Measurements from ENCODE around the gene DDAH1.
"Not testable (repeated sequence)": the region's sequence is repeated elsewhere in the genome, so short reads cannot be mapped to it uniquely, and the experiment has no call there.

The DDAH1 gene

DNA sequence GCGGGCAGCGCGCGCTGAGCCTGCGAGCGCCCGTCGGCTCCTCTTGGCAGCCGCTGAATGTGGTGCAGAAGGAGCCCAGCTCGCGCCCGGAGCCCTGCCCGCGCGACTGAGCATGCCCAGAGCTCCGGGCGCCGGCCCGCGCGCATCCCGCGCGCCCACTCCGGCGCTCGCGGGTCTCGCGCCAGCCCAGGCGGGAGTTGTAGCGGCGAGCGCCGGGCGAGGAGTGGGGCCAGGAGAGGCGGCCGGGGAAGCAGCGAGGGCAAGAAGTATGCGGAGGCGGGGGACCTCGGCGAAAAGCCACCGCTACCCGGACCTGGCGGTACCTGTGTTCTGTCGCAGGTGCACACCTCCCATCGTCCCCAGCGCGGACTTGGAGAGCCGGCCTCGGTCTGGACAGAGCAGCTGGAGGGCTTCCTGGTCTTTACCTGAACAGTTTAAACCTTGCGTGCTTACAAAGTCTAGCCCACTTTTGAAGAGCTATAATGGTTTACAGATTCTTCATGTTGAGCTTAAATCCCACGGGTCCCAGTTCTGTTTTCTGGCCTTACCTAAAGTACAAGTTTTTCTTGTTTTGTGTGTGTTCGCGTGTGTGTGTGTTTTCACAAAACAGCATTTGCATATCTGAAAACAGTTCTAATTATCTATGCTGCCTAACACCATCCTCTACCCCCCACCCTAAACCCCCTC, at the start of gene DDAH1:
Gene DDAH1, minus strand, starts transcription at position 61 of the 687 bp plus-strand sequence. CDS start 114 bp downstream, outside the sequence.
- DNase-seq = peak; percentile 21 to 36

- DNase-seq = not testable (repeated sequence)
Measured at GRCh38 chr1:85513998-85514397, 49.0 kb upstream of the DDAH1 start.

- DNase-seq = no peak
Measured at GRCh38 chr1:85504417-85504816, 39.5 kb upstream of the DDAH1 start.

DNA sequence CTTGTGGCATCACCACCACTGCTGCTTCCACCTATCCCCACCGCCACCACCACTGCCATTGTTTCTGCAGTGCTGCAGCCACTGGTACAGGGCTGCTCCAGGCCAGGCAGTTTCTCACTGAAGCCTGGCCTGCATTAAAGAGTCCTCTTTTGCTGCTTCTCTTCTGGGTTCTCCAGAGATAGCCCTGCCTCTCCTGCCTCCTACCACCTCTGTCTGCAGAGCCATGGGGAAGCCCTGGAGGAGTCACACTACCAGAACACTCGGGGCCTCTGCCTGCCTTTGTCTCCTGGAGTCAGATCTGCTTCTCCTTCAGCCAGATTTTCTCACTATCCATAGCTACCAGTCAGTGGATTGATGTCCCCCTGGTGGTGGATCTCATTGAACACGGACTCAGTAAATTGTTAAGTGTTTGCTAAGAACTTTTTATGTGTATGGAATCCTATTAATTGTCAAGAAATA, 37.7 kb upstream of the DDAH1 start:
- no peak for DNase-seq

GRCh38 chr1:85502171-85502570, 37.2 kb upstream of the DDAH1 start:
- no peak for DNase-seq

DNA sequence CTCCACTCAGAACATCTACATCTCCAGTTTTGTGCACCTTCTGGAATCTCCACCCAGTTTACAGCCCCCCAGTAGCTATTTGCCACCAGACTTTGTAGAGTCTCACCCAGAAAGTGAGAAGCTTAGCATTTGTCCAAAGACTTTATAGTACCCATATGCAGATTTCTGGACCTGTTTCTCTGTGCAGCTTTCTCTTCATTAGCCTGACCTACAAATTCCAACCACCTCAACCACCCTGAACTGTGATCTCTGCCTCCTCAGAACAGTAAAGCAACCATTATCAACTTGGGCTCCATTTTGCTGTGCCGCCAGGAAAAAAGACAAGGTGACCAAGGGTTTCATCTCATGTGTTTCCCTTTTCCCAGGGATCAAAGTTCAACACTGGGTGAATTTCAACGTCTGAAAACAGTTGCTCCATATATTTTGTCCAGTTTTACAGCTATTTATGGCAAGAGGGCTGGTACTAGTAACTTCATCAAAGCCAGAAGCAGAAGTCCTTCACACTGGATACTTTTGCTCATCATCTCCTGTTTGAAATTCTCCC, 36.5 kb upstream of the DDAH1 start:
- DNase-seq = no peak

GRCh38 chr1:85496941-85497582, 32.1 kb upstream of the DDAH1 start:
- DNase-seq = no peak

DNA sequence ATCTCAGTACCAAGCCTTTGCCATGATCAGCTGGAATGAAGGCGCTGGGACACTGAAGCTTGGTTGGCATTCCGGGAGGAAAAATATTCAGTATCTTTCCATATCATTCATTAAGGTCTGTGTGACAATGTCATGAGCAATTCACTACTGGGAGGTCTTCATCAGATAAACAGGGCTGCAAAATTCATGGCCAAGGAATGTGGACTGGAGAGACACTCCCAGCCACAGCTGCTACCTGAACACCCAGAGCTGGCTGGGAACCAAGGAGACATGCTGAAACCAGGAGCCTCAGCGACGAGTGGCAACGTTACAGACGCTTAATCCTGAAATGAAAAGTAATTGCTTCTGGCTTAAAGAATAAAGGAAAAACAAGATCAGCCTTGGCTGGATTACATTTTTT, 30.6 kb upstream of the DDAH1 start:
- no peak for DNase-seq

DNA sequence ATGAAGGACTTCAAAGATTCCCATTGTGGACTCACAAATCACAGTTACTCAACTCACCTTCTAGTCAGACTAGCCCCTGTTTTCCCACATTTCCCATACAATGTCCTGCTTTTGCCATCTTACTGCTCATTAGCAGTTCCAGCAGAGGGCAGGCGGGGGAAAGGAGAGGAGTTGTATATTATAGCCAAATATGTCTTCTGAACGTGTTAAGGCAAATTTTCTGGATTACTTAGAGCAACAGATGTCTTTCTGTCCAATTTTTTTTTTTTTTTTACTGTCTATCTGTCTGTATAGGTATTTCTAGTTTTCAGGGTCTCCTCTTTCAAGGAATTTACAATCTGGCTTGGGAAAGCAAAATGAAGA, 29.9 kb upstream of the DDAH1 start:
- DNase-seq = no peak

DNA sequence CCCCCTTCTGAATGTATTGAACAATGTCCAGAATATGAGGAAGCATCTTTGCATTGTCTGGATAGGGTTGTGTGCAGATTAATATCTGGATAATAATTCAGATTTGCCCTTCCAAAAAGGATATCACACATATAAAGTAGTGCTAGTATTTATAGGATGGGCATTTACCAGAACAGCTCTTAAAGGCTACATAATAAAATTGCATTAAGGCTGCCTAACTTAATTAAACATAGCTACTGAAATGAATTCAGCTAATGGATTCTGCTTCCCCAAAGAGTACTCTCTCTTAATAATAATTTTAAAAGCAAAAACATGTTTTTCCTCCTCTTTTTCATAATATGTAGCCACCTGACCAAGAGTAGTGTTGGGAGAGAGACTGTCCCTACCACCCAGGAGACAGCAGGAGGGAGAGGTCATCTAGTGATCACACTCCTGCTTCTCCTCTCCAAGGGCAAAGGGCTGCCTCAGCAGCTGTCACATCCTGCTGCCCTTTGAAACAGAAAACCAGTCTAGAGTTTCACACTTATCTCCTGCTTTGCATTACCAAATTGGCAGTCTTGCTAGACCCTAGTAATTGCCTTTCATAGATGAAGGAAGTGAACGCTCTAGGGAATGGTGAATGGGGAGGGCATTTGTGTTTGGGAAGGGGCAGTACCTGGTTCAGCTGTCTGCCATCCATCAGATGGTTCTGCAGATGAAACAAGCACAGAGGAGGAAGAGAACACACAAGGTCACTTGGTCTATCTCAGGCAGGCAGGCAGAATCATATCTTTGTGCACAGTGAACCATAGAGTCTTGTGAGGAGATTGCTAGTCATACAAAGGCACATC, 29.3 kb upstream of the DDAH1 start:
- DNase-seq = no peak

- no peak for DNase-seq
Measured at GRCh38 chr1:85490270-85490985, 25.5 kb upstream of the DDAH1 start.

DNA sequence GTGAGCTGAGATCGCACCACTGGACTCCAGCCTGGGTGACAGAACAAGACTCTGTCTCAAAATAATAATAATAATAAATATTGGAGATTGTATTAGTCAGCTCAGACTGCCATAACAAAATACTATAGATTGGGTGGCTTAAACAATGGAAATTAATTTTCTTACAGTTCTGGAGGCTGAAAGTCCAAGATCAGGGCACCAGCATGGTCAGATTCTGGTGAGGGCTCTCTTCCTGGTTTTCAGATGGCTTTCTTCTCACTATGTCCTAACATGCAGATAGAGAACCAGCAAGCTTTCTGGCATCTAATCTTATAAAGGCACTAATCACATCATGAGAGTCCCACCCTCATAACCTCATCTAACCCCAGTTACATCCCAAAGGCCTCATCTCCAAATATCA, 23.2 kb upstream of the DDAH1 start:
- DNase-seq = no peak

GRCh38 chr1:85485516-85485915, 20.6 kb upstream of the DDAH1 start:
- no peak for DNase-seq

DNA sequence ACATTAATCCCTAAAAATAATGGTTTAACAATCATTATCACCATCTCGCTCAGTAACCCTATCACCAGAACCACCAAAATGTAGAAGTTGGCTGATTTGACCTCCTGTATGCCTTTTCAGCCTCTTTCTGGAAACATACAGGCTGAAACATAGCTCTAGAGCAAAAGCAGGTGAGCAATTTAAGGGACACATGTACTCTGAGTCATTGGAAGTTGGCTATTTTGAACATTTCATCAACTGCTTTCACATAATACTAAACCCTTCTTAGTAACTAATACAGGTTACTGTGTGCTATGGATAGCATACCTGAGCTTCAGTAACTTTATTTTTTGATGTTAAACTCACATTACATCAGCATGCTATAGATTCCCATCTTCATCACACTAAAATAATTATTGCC, 19.8 kb upstream of the DDAH1 start:
- DNase-seq = no peak

DNA sequence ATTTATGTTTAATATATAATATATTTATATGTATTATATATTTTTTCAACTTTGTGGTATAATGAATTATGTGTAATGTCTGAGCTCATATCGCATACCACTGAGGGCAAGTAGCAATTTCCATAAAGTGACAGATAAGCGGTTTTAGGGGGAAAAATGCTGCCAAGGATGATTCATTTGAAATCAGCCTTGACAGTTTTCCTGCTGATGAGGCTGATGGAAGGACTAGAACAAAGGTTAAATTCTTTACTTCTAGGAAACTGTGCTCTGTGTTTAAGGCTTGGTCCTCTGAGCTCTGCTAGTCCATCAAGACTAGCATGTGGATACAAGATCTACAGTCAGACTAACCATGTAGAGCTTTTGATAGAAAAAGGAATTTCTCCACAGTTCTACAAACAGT, 19.3 kb upstream of the DDAH1 start:
- no peak for DNase-seq

- no peak for DNase-seq
Measured at GRCh38 chr1:85481688-85482087, 16.7 kb upstream of the DDAH1 start.

DNA sequence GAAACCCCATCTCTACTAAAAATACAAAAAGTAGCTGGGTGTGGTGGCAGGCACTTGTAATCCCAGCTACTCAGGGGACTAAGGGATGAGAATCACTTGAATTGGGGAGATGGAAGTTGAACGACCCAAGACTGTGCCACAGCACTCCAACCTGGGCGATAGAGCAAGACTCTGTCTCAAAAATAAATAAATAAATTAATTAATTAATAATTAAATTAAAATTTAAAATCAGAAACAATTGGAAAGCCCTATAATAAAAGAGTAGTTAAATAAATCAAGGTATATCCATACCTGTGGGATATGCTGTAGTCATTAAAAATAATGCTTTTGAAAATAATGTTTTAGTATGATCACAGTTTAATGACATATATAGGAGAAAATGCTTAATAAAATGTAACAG, 15.6 kb upstream of the DDAH1 start:
- no peak for DNase-seq

DNA sequence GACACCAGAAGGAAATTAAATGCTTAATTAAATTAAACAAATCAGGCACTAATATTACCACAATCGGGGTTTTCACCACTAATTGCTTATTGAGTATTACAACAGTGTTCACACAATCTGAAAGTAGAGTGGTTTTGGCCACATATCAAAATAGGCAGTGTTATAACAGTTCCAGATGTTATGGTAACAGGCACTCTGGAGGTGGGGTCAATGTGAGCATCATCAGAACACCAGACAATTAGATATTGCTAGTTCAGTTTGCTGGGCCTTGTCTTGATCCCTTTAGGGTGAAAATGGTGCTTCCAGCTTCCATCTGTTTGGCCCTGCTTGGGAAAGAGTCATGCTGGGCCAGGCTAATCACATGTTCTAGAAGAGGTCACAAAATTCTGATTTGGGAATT, 14.5 kb upstream of the DDAH1 start:
- DNase-seq = no peak

- DNase-seq = no peak
Measured at GRCh38 chr1:85478366-85478765, 13.4 kb upstream of the DDAH1 start.

DNA sequence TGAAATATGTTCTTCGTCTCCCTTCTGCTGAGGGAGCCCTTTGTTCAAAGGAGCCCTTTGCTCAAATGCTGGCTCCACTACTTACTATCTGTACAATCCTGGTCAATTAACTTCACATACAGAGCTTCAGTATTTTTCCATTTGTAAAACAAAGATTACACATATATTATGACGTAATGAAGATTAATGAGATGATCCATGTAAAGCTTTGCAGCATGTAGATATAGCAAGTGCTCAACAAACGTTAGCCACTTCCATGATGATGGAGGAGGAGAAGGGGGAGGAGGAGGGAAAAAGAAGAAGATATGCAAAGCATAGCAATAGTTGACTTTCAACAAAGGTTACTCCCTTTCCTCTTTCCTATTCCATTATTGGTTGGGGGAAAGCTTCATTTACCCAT, 10.1 kb upstream of the DDAH1 start:
- no peak for DNase-seq

- DNase-seq = no peak
Measured at GRCh38 chr1:85473390-85473789, 8.4 kb upstream of the DDAH1 start.

DNA sequence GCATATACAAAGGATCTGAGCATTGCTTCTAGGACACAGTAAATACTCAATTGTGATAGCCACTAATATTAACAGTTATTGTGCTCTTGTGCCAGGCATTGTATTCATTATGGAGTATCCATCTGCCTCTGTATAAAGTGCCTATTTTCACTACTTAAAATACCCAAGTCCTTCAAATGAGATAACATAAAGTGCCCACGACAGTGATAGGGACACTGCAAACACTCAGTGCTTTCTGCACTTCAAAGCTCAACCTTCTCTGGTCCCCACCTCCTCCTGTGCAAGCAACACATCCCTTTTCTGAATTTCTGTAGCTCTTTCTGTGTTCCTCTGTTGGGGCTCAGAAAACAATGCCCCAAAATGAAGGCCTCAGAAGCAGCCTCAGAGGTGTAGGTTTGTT, 6.6 kb upstream of the DDAH1 start:
- DNase-seq = no peak

GRCh38 chr1:85470130-85470529, 5.2 kb upstream of the DDAH1 start:
- not testable (repeated sequence) for DNase-seq

Measured in activated T-cell treated with anti-CD3 and anti-CD28 coated beads, Interleukin-2, amount 50 U/mL, for 48 hours (primary cell).